ENCODE results near the gene HEPHL1. TPM values are rescaled to one million over a fixed set of nuclear protein-coding genes. Genes with fewer than 3 reads are reported as not detected.
"Not testable (repeated sequence)": the region's sequence is repeated elsewhere in the genome, so short reads cannot be mapped to it uniquely, and the experiment has no call there.

HEPHL1 gene
- total RNA-seq, 1 donor from 2014 or later = not detected

DNA sequence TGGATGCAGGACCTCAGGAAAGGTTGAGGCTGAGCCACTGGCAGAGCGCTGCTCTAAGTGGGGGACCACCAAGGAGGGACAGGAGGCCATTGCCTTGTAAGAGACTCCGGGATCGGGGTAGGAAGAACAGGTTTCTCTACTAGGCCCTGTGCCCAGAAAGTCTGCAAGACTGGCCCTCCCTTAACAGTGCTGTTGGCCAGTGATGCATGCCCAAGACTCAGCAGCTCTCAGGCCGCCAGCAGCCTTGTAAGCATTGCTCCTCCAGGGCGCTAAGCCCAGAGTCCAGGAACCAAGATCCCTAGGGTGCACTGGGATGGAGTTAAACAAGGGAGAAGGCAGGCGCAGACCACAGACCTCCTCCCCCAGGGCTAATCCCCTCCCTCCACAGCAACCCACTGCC is 68.2 kb downstream of the HEPHL1 start:
- no peak for DNase-seq (ENCODE audit: low spot score)

DNA sequence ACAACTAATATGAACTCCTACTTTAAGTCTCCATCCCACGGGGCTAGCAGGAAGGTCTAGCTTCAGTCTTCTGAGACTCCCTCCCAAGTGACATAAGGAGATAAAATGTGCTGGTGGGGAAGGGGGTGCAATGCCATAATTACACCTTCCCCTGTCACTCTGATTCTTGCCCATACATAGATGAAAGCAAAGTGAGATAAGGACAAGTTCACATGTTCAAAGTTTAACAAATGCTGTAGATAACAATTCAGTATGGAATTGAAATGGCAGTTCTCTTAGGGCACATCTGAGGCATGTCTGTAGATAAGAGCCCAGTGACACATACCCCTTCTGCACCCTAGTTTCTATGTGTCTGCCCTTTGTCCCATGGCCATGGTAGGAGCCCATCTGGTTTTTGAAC is 69.2 kb downstream of the HEPHL1 start:
- no peak for DNase-seq (ENCODE audit: low spot score)

DNA sequence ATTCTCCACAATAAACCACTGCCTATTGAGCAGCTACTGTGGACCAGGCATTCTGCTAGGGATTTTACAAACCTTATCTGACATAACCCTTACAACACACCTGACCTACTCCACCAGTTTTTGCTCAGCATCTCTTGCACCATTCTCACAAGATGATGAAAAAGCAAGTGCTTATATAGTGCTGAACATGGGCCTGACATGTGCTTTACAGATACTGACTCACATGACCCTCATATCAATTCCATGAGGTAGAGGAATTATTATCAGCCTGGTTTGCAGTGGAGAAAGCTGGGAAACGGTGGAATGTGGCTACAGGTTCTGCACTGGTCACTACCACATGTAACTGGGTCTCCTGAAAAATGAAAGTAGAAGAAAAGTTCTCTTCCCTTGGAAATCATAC is 69.9 kb downstream of the HEPHL1 start:
- no peak for DNase-seq (ENCODE audit: low spot score)

DNA sequence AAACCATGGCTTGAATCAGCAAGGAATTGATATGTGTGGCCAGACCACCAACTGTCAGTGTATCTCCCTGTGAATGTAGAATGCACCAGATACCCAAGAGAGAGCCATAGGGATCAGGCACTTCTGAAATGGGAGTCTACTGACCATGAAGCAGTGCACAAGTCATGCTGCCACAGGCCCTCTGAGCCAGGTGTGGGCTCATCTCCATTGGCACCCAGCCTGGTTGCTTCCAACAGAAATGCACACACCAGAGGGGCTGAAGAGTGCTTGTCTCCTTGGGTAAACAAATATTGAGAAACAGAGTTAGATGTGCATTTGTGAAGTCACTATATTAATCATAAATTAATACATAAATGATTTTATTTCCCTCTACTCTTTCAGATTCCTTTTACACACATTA is 79.1 kb downstream of the HEPHL1 start:
- no peak for DNase-seq (ENCODE audit: low spot score)

DNA sequence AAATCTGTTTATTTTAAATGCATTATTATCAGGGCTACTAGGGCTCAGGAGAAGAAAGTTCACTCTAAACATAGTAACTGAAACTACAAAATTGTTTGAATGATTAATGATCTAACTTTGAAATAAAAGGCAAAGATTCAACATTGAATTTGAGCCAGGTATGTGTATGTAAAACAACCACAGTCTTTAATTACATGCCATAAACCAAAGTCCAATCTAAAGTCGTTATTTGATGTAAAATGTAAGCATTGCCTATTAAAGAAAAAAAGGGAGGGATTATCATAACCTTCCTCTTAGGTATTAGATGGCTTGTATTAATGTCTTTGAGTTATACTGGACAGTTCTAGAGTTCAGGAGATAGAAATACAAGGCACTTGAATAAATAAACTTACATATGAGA is 82.3 kb downstream of the HEPHL1 start:
- no peak for DNase-seq (ENCODE audit: low spot score)

DNA sequence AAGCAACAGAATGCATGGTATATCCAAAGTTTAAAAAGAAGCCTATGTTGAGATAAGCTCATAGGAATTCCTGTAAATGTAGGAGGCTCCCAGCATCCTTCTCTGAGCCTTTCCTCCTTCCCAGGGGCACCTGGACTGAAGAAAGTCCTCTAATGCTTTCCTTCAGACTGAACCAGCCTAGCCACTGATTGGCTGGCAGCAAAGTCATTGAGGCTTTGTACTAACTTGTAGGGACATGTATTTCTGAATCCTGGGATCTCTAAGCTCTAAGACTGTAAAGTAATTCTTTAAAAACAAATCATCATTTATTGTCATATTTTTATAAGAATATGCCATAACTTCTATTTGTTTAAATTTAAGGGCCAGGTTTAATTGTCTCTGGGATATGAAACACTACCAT is 83.6 kb downstream of the HEPHL1 start:
- no peak for DNase-seq (ENCODE audit: low spot score)

DNA sequence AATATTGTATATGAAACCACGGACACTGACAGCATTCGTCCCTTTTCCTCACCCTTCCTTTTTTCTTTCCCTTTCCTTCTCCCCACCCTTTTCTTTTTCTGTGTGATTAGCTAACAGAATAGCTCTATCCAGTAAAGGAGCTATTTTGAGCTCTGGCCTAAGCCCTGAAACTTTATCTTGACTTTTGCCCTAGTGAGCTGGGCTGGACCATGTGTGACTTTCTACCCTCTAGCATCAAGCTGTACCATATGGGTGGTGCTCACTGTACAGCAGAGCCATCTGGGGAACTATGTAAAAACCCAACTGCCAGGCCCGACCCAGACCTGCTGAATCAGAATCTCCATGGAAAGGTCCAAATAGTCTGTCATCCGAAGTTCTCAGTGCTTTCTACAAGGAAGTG is 85.6 kb downstream of the HEPHL1 start:
- DNase-seq (ENCODE audit: low spot score) = no peak

DNA sequence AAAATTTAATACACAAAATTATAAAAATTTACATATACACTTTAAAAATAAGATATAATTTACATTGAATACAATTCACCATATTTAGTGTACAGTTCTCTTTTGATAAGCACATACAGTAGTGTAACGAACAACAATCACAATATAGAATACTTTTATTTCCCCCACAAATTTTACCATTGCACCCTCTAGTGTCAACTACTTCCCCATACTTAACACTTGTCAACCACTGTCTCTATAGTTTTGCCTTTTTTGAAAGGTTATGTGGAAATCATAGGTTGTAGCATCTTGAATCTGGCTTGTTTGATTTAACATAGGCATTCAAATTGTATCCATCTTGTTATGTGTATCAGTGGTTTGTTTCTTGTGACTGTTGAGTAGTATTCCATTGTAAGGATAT is 86.2 kb downstream of the HEPHL1 start:
- DNase-seq (ENCODE audit: low spot score) = no peak

DNA sequence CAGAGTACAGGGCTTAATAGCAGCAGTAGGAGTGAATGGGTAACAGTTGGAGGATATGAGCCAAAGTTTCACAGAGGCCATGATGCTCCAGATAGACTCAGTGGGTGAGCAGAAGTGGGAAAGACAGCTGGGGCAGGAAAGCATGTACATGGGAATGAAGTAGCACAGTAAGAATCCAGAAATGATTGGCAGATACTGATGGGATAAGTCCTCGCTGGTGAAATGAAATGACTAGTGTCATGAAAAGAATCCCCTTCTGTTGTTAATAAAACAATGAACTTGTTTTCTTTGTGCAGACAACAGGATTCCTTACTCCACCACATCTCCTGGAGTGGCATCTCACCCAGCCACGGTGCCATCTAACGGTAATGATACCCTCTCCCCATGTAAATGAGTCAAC is 90.1 kb downstream of the HEPHL1 start:
- DNase-seq (ENCODE audit: low spot score) = no peak

DNA sequence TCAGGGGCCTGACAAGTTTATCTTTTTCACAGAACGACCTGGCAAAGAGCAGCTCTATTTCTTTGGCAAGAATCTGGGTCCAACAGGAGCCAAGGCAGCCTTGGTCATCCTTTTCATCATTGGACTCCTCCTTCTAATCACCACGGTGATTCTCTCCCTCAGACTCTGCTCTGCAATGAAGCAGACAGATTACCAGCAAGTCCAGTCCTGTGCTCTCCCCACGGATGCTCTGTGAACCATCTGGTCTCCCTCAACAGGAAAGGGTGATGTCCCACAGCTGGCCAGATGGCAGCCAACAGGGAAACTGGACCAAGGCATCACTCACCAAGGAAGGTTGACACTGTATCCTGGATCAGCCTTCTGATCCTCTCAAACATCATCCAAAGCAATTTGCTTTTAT is 90.5 kb downstream of the HEPHL1 start:
- DNase-seq (ENCODE audit: low spot score) = no peak

DNA sequence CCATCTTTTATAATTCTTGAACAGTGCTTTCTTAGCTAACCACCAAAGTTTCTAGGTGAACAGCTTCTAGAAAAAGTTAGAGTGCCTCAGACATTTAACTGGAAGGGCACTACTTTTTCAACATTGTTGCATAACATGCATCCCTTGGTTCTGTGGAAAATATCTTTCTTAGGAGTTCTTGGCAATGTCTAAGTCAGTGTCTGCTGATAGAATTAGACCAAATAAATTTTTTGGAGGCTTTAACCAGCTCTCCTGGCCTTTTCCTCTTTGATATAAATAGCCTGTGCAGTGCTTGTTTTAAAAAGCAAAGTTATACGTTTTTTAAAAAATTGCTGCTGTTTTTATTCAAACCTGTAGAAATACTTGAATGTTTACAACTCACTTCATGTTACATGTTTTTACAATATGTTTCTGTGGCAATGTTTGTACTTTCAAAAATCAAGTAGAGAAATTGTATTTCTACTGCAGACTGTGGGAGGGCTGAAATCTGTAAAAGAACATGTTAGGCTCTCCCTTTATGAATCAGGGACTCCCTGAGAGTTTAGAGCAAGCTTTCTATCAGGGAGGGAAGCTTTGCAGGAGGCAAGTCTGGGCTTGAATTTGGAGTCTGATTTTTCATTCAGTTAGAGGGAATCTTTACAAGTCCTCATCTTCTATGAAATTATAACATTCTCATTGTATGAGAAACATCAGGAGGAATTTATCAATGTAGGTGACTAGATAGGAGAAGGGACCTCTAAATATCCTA is 91.2 kb downstream of the HEPHL1 start:
- no peak for DNase-seq (ENCODE audit: low spot score)

DNA sequence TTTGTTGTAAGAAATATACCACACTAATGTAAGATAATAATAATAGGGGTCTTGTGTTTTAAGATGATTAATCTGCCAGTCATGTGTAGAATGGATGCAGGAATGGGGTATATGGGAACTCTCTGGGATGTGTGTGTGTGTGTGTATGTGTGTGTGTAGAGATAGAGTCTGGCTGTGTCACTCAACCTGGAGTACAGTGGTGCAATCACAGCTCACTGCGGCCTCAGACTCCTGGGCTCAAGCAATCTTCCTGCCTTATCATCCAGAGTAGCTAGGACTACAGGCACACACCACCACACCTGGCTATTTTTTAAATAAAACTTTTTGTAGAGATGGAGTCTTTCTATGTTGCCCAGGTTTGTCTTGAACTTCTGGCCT is 96.0 kb downstream of the HEPHL1 start:
- no peak for DNase-seq (ENCODE audit: low spot score)

DNA sequence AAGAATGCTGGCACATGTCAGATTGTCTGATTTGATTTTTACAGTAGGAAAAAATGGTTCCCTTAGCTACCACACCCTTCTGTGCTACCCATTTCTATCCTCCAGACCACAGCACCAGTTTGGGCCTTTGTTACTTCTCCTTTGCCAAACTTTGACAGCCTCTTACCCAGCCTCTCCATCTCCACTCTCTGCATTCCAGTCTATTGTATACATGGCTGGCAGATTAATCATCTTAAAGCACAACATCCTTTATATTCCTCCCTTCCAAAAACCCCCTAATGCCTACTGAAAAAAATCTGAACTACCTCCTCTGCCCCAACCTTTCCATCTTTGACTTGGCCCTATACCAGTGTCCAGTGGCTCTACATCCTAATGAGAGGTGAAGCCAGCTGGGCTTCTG is 96.7 kb downstream of the HEPHL1 start:
- no peak for DNase-seq (ENCODE audit: low spot score)

DNA sequence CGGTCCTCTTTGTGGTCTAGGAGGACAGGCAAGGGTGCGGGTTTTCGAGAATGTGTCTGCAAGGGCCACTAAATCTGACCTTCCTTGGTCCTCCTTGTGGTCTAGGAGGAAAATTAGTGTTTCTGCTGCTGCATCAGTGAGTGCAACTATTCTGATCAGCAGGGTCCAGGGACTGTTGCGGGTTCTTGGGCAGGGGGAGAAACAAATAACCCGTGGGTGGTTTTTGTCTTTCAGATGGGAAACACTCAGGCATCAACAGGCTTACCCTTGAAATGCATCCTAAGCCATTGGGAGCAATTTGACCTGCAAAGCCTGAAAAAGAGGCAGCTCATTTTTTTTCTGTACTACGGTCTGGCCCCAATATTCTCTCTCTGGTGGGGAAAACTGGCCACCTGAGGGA is 98.5 kb downstream of the HEPHL1 start:
- not testable (repeated sequence) for DNase-seq (ENCODE audit: low spot score)

DNA sequence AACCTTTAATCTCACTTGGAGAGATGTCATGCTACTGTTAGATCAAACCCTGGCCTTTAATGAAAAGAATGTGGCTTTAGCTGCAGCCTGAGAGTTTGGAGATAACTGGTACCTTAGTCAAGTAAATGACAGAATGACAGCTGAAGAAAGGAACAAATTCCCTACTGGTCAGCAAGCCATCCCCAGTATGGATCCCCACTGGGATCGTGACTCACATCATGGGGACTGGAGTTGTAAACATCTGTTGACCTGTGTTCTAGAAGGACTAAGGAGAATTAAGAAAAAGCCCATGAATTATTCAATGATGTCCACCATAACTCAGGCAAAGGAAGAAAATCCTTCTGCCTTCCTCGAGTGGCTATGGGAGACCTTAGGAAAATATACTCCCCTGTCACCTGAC is 99.4 kb downstream of the HEPHL1 start:
- not testable (repeated sequence) for DNase-seq (ENCODE audit: low spot score)

DNA sequence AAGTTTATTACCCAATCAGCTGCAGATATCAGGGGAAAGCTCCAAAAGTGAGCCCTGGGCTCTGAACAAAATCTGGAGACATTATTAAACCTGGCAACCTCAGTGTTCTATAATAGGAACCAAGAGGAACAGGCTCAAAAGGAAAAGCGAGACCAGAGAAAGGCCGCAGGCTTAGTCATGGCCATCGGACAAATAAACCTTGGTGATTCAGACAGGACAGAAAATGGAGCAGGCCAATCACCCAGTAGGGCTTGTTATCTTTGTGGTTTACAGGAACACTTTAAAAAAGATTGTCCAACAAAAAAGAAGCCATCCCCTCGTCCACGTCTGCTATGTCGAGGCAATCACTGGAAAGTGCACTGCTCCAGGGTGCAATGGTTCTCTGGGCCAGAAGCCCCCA is 99.8 kb downstream of the HEPHL1 start:
- no peak for DNase-seq (ENCODE audit: low spot score)

DNA sequence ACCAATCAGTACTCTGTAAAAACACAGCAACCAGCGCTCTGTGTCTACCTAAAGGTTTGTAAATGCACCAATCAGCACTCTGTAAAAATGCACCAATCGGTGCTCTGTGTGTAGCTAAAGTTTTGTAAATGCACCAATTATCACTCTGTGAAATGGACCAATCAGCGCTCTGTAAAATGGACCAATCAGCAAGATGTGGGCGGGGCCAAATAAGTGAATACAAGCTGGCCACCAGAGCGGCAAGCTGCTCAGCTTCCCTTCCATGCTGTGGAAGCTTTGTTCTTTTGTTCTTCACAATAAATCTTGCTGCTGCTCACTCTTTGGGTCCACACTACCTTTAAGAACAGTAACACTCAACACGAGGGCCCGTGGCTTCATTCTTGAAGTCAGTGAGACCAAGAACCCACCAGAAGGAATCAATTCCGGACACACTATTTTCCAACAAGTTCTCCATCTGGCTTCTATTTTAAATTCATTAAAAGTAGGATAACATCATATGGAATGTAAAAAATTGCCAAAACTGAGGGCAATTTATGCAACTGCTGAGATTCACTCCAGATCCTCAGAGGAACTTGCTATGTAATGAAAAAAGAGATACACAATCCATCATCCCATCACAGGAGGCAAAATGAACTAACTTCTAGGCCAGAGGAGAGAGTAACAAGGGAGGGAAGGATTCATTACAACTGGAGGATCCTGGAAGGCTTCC is 104.4 kb downstream of the HEPHL1 start:
- DNase-seq (ENCODE audit: low spot score) = no peak

DNA sequence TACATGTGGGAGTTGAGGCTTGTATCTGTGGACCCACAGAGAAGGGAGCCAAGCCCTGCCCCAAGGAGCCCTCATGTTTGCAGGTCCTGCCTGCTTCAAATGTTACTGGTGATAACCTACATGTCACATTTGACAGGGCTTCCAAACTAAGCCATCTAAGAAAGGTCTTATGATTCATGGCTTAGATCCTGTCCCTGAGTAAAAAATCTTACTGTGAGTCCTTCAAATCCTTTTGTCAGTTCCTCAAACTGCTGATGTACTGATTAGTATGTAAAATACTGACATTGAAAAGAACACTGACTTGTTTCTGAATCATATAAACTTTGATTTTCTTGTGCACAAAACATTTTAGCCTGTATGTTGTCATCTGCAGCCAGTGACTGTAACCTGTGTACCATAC is 106.5 kb downstream of the HEPHL1 start:
- DNase-seq (ENCODE audit: low spot score) = no peak

DNA sequence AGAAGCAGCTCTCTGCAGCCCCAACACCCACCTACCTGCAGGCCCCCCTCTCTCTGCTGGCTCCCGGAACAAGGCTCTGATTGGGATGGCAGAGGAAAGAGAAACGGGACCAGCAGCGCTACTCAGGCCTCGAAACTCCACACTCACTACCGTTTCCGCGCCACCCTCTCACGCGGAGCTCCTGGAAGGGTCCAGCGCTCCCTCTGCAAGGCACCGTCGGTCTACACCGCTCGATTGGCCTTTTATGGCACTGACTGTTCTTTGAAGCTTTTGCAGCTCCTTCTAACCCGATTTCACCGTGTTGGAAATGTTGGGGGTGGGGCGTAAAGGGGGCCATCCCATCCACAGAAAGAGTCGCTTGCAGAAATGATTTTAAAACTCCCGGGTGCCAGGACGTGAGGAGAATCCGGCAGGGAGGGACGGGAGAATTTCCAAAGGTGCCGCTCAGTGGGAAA is 107.2 kb downstream of the HEPHL1 start:
- DNase-seq (ENCODE audit: low spot score) = no peak

DNA sequence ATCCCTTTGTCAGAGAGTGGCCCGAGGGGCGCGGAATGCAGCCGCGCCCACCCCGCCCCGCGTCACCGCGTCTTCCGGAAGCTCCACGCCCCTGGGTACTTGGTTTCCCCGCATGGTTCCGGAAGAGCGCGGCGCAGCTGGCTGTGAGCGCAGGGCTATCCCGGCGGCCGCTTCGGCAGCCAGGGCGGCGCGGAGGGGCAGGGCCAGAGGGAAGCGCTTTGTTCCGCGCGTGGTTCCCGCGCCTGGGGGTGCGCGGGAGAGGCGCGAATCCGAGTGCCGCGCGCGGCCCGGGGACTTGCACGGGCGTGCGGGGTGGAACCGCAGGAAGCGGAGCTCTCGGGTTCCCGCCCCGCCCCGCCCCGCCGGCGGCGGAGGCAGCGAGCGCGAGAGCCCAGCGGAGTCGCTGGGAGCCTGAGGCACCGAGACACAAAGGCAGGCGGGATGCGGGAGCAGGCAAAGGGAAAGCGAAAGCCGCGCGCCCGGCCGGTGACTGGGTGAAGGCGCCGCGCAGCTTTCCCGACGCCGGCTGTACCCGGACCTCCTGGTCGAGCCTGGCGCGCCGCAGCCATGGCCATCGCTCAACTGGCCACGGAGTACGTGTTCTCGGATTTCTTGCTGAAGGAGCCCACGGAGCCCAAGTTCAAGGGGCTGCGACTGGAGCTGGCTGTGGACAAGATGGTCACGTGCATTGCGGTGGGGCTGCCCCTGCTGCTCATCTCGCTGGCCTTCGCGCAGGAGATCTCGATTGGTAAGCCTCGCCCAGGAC is 107.8 kb downstream of the HEPHL1 start, which contains the start of gene PANX1:
TSS of gene PANX1 (plus strand) at position 96 of the 766 bp plus-strand sequence. CDS start at position 568, 472 bp downstream.
- DNase-seq (ENCODE audit: low spot score) = peak; percentile 82

DNA sequence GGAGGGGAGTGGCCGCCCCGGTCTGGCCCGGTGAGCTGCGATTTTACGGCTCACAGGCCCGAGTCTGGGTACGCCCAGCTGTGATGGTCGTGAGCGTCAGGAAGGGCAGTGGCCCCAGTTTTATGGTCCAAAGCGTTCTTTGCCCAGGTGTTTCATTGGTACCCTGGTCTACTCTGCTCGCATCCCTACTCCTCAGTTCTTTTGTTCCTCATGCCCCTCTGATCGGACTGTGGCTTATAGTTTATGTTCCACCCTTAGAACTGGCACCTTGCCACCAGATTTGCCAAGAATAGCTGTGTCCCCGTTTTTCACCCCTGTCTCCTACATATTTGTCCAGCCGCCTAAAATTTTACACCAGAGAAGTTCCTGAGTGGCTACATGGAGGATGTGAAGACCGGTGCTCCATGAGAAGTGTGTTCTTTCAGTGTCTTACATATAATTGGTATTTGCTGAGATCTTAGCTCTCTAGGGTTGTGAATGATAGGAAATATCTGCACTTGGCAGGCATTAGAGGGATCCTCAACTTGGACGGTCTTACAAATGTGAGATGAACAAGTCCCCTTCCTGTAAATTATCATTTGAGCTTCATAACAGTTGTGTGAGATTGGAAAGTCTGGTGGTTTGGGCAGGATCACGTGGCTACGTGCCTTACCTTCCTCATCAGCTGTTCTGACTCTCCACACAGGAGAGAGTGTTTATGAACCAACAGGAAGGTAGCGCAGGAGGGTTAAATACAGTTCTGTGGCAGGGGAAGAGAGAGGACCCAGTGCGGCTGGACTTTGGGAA is 108.6 kb downstream of the HEPHL1 start:
- no peak for DNase-seq (ENCODE audit: low spot score)
